ENCODE results near the gene MBNL1. TPM values are rescaled to one million over a fixed set of nuclear protein-coding genes. Genes with fewer than 3 reads are reported as not detected.
A peak's percentile ranks its signal among the peaks of the same experiment; 100 is the strongest.

The MBNL1 gene
- total and polyA plus RNA-seq, 2 of the 13 experiments (the other 11 are each of a cell fraction or from before 2014, with no cell fraction given) = 27.1 to 55.4 TPM

DNA sequence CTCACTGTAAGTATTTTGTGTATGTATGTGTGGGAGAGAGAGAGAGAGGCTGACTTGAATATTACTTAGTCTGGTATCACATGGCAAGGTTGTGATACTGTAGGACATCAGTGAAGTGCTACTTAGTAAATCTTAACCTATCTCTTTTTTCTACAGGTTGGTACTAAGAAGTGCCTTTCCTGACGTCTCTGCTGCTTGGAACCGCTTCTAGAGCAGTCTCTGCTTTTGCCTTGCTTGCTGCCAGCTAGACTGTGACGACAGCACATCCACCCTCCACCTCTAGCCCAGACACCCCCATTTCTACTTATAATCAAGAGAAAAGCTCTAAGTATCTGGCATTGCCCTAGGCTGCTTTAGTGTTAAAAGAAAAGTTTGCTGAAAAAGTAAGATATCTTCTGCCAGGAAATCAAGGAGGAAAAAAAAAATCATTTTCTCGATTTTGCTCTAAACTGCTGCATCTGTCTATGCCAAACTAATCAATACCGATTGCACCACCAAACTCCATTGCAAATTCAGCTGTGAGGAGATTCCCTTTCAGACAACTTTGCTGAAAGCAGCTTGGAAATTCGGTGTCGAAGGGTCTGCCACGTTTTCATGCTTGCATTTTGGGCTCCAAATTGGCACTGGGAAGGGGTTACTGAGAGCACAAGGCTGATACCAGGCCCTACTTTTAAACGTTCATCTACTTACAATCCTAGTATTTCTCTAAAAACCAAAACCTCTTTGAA, 30.7 kb downstream of the MBNL1 start (continued):
- TF ChIP-seq CC2D1A (CRISPR knock-in tag; IDR thresholded peaks at IDR 0.05) (no peak), CEBPG (CRISPR knock-in tag; IDR thresholded peaks at IDR 0.05) (0 out of 2 replicates have a peak, but pooled peaks have one; percentile 18), KMT2B (CRISPR knock-in tag; IDR thresholded peaks at IDR 0.05) (no peak), ZNF121 (CRISPR knock-in tag; IDR thresholded peaks at IDR 0.05) (no peak), ARNT (IDR thresholded peaks at IDR 0.05) (no peak), ZNF331 (CRISPR knock-in tag; IDR thresholded peaks at IDR 0.05) (no peak), TFDP1 (CRISPR knock-in tag; IDR thresholded peaks at IDR 0.05; ENCODE audit: borderline replicate concordance) (no peak), ZNF33A (CRISPR knock-in tag; IDR thresholded peaks at IDR 0.05; ENCODE audit: borderline replicate concordance) (no peak), HMGA1 (CRISPR knock-in tag; conservative IDR thresholded peaks at IDR 0.05) (no peak), ZNF460 (CRISPR knock-in tag; IDR thresholded peaks at IDR 0.05; ENCODE audit: borderline replicate concordance) (no peak), HNRNPLL (IDR thresholded peaks at IDR 0.05; ENCODE audit: low read depth, low read length, poor library complexity, severe bottlenecking) (no peak), JUN (CRISPR knock-in tag; IDR thresholded peaks at IDR 0.05) (no peak), NAIF1 (CRISPR knock-in tag; IDR thresholded peaks at IDR 0.05; ENCODE audit: borderline replicate concordance) (no peak), RAD51 (IDR thresholded peaks at IDR 0.05; ENCODE audit: borderline replicate concordance) (no peak), POGK (CRISPR knock-in tag; conservative IDR thresholded peaks at IDR 0.05) (no peak), ZNF430 (CRISPR knock-in tag; IDR thresholded peaks at IDR 0.05) (no peak), KLF15 (CRISPR knock-in tag; IDR thresholded peaks at IDR 0.05; ENCODE audit: borderline replicate concordance) (no peak), CREM (IDR thresholded peaks at IDR 0.05) (0 out of 2 replicates have a peak, but pooled peaks have one; percentile 10), CREM (CRISPR knock-in tag; IDR thresholded peaks at IDR 0.05) (no peak), ISX (CRISPR knock-in tag; conservative IDR thresholded peaks at IDR 0.05) (no peak), RFX1 (IDR thresholded peaks at IDR 0.05) (no peak), MBD4 (IDR thresholded peaks at IDR 0.05; ENCODE audit: borderline replicate concordance, low read length) (no peak), ZNF343 (CRISPR knock-in tag; IDR thresholded peaks at IDR 0.05) (no peak), ONECUT2 (CRISPR knock-in tag; IDR thresholded peaks at IDR 0.05) (peak; percentile 74; the same call in 1 of the 2 replicates), MTA3 (CRISPR knock-in tag; IDR thresholded peaks at IDR 0.05) (no peak)
- TF ChIP-seq, protein P1, sequence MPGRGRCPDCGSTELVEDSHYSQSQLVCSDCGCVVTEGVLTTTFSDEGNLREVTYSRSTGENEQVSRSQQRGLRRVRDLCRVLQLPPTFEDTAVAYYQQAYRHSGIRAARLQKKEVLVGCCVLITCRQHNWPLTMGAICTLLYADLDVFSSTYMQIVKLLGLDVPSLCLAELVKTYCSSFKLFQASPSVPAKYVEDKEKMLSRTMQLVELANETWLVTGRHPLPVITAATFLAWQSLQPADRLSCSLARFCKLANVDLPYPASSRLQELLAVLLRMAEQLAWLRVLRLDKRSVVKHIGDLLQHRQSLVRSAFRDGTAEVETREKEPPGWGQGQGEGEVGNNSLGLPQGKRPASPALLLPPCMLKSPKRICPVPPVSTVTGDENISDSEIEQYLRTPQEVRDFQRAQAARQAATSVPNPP (CRISPR knock-in tag; IDR thresholded peaks at IDR 0.05) = no peak
